B cell (primary cell): ENCODE measurements around the gene LLCFC1. TPM values are rescaled to one million over a fixed set of nuclear protein-coding genes. Genes with fewer than 3 reads are reported as not detected.

ENCODE experiments used
- ATAC-seq: fragments of 200-7000 bp; cut with Tn5 transposase; one replicate; pipeline ENCODE4 v1.10.0; 2021; ENCODE audit warnings: low read depth, mild to moderate bottlenecking, moderate number of reproducible peaks, moderate library complexity
- CTCF ChIA-PET: fragments of 350-600 bp; sonication (Branson Sonifier 250); formaldehyde crosslinking; loops from one replicate; lab custom pipeline; 2021; ENCODE audit warnings: antibody characterized with exemption, inconsistent platforms; lab: Charles Lee
- POLR2A ChIA-PET: fragments of 350-600 bp; sonication (Branson Sonifier 250); formaldehyde crosslinking; loops from one replicate; lab custom pipeline; 2021; ENCODE audit warnings: antibody characterized with exemption; lab: Charles Lee
- DNase-seq: peaks from one replicate; pipeline ENCODE4 v3.0.0; 2013
- H2AFZ ChIP-seq: 2 replicates; pipeline ENCODE4 v1.6.1; 2012; ENCODE audit warnings: mild to moderate bottlenecking, low read depth, low read length; ENCODE audit not compliant: insufficient read depth, poor library complexity, severe bottlenecking
- H3K27ac ChIP-seq, 2 donors: 1 replicate in 1 of 2; 2 replicates in 1 of 2; pipeline ENCODE4 v1.5.1; 2012 to 2013; ENCODE audit warnings: low read length in 2 of 2, mild to moderate bottlenecking in 2 of 2, moderate library complexity in 1 of 2
- H3K27me3 ChIP-seq, 4 experiments: fragments of 200-600 bp in 1 of 4; sonication (generic) in 1 of 4; replicated peaks in 1 of 4; 1 replicate in 2 of 4; 2 replicates in 2 of 4; pipeline versions ENCODE4 v1.6.1 to v1.7.0; 2013 to 2016; ENCODE audit warnings: low read length in 3 of 4, mild to moderate bottlenecking in 2 of 4, mixed read lengths in 1 of 4, moderate library complexity in 1 of 4; ENCODE audit not compliant: insufficient read depth in 4 of 4, control insufficient read depth in 3 of 4; ENCODE audit errors: control extremely low read depth in 1 of 4
- H3K36me3 ChIP-seq, 2 experiments: replicated peaks in 1 of 2; 1 replicate in 1 of 2; 2 replicates in 1 of 2; pipeline versions ENCODE4 v1.6.1 to v1.7.1; 2013; ENCODE audit warnings: low read length in 1 of 2; ENCODE audit not compliant: insufficient read depth in 2 of 2, control insufficient read depth in 1 of 2; ENCODE audit errors: control extremely low read depth in 1 of 2, extremely low read depth in 1 of 2
- H3K4me1 ChIP-seq, 2 donors: fragments of 200-600 bp in 1 of 2; sonication (generic) in 1 of 2; 1 replicate in 1 of 2; 2 replicates in 1 of 2; pipeline versions ENCODE4 v1.5.1 to v1.6.1; 2013 to 2017; ENCODE audit warnings: low read length in 2 of 2; ENCODE audit not compliant: control insufficient read depth in 2 of 2, insufficient read depth in 2 of 2
- H3K4me2 ChIP-seq: replicated peaks from 2 replicates; pipeline ENCODE3; 2012; ENCODE audit warnings: mild to moderate bottlenecking, low read depth, low read length; ENCODE audit not compliant: poor library complexity, severe bottlenecking
- H3K4me3 ChIP-seq, 5 experiments: fragments of 200-600 bp in 1 of 5; sonication (generic) in 1 of 5; 1 replicate in 3 of 5; 2 replicates in 2 of 5; pipeline versions ENCODE4 v1.5.1 to v1.7.0; 2011 to 2016; ENCODE audit warnings: low read length in 4 of 5, mild to moderate bottlenecking in 4 of 5, low read depth in 2 of 5, control low read depth in 1 of 5, moderate library complexity in 1 of 5; ENCODE audit not compliant: insufficient read depth in 1 of 5; ENCODE audit errors: control extremely low read depth in 1 of 5, extremely low read depth in 1 of 5
- H3K79me2 ChIP-seq: fragments of 200-600 bp; sonication (generic); one replicate; pipeline ENCODE4 v1.6.0; 2016; ENCODE audit warnings: low read length; ENCODE audit not compliant: control insufficient read depth, insufficient read depth
- H3K9ac ChIP-seq: fragments of 200-600 bp; sonication (generic); 2 replicates; pipeline ENCODE4 v1.6.1; 2017; ENCODE audit warnings: mild to moderate bottlenecking, low read length, moderate library complexity
- H3K9me3 ChIP-seq, 3 donors: one replicate each; pipeline versions ENCODE4 v1.6.1 to v1.7.1; 2013; ENCODE audit warnings: low read length in 2 of 3; ENCODE audit not compliant: control insufficient read depth in 2 of 3, insufficient read depth in 1 of 3; ENCODE audit errors: control extremely low read depth in 1 of 3
- H4K20me1 ChIP-seq: 2 replicates; pipeline ENCODE4 v1.6.0; 2012; ENCODE audit warnings: mild to moderate bottlenecking, low read length; ENCODE audit not compliant: insufficient read depth, control insufficient read depth, poor library complexity, severe bottlenecking
- H3K27ac Mint-ChIP-seq: one replicate; pipeline ENCODE4 v1.8.0; 2021; ENCODE audit warnings: mixed read lengths
- H3K27me3 Mint-ChIP-seq: one replicate; pipeline ENCODE4 v1.8.0; 2021; ENCODE audit warnings: mixed read lengths
- H3K4me1 Mint-ChIP-seq: one replicate; pipeline ENCODE4 v1.8.0; 2021; ENCODE audit warnings: mixed read lengths
- H3K4me3 Mint-ChIP-seq: one replicate; pipeline ENCODE4 v1.8.0; 2021; ENCODE audit warnings: mixed read lengths
- H3K9me3 Mint-ChIP-seq: one replicate; pipeline ENCODE4 v1.8.0; 2022; ENCODE audit warnings: mixed read lengths; ENCODE audit not compliant: insufficient read depth
- CTCF ChIP-seq: fragments of 200-600 bp; IDR thresholded peaks from one replicate; pipeline ENCODE4 v1.8.0; 2022; ENCODE audit warnings: antibody characterized with exemption, mild to moderate bottlenecking
- EZH2 ChIP-seq: IDR thresholded peaks from 2 replicates; pipeline ENCODE4 v1.6.1; 2012; ENCODE audit warnings: borderline replicate concordance, low read depth, mild to moderate bottlenecking, moderate library complexity, low read length; ENCODE audit not compliant: insufficient read depth, poor library complexity, severe bottlenecking
- WGBS: methylation state at CpG from one replicate; pipeline ENCODE4 v1.1.5; 2013; ENCODE audit warnings: missing lambda C conversion rate; ENCODE audit not compliant: insufficient coverage; 5-methylcytosine and 5-hydroxymethylcytosine counted together
- intact Hi-C: fragments of 100-400 bp; cut with micrococcal nuclease; formaldehyde crosslinking; loops from one replicate; pipeline ENCODE4 v1.10.0; 2022
- polyA plus RNA-seq: library from polyadenylated mRNA; depleted of rRNA; stranded (reverse); fragments of >200 nt; gene quantifications from 2 replicates; pipeline ENCODE4 v1.2.3, GENCODE V29; 2012
- total RNA-seq, 2 donors: library from RNA; stranded (reverse); fragments of 120-200 nt in 1 of 2; gene quantifications; 1 replicate in 1 of 2; 2 replicates in 1 of 2; pipeline versions ENCODE4 v1.2.3 to v1.2.4, GENCODE V29; 2013 to 2022

LLCFC1 gene
- total and polyA plus RNA-seq, 2 donors (not counting 1 experiment from before 2014, with no cell fraction given), result not detected

DNA sequence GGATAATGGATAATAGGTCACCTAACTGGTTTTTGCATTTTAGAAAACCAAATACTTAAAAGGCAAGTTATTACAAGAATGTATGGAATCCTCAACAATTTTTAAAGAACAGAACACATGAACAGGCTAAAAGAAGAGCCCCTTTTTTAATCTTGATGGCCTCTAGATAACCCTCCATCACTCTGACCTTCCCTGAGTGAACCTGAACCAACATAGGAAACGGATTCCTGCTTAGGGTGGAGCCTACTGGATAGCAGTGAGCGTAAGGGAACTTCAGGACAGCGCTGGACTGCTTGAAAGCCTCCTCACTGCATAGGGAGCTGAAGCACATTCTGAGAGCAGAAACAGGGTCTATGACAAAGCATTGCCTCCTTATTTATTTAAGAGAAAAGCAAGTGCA is 26.2 kb upstream of the LLCFC1 start:
- H4K20me1 ChIP-seq, result no peaks in the 10 kb centered on the region
- H3K79me2 ChIP-seq, result no peaks in the 10 kb centered on the region
- Mint-ChIP-seq H3K4me3 (no peak overlapping the region), H3K27me3 (peaks cover 36% of the 10 kb centered on the region), H3K9me3 (no peaks in the 10 kb centered on the region), H3K27ac (no peak overlapping the region), H3K4me1 (no peaks in the 10 kb centered on the region)
- ChIA-PET POLR2A (no interaction called here), CTCF (no interaction called here)
- no peak for ATAC-seq
- TF ChIP-seq CTCF (no peak), EZH2 (no peak)
- intact Hi-C loops, result no loop called here
- H3K9ac ChIP-seq, result no peak overlapping the region
- 87% methylated on average over 3 of the region's 3 CpGs for WGBS
- H3K4me1 ChIP-seq, result no peaks in the 10 kb centered on the region
- H3K9me3 ChIP-seq, result no peaks in the 10 kb centered on the region
- no peak overlapping the region for H3K4me3 ChIP-seq
- peaks cover 0 to 7% (median 3%) of the 10 kb centered on the region in 4 experiments for H3K27me3 ChIP-seq
- H3K36me3 ChIP-seq, result no peaks in the 10 kb centered on the region
- no peak overlapping the region for H2AFZ ChIP-seq
- no peak overlapping the region for H3K27ac ChIP-seq
- no peak for DNase-seq
- H3K4me2 ChIP-seq, result no peak overlapping the region

GRCh38 chr7:142913566-142913965 is 25.7 kb upstream of the LLCFC1 start:
- H3K4me3 ChIP-seq, result no peak overlapping the region
- 80% methylated on average over 2 of the region's 2 CpGs for WGBS
- Mint-ChIP-seq H3K4me1 (no peaks in the 10 kb centered on the region), H3K27me3 (peaks cover 36% of the 10 kb centered on the region), H3K9me3 (no peaks in the 10 kb centered on the region), H3K4me3 (no peak overlapping the region), H3K27ac (no peak overlapping the region)
- no peak overlapping the region for H3K27ac ChIP-seq
- no peak overlapping the region for H3K9ac ChIP-seq
- DNase-seq, result no peak
- CTCF ChIA-PET, result no interaction called here
- H3K4me2 ChIP-seq, result no peak overlapping the region
- no peaks in the 10 kb centered on the region for H3K36me3 ChIP-seq
- peaks cover 0 to 10% (median 2%) of the 10 kb centered on the region in 4 experiments for H3K27me3 ChIP-seq
- H3K4me1 ChIP-seq, result no peaks in the 10 kb centered on the region
- H3K9me3 ChIP-seq, result no peaks in the 10 kb centered on the region
- POLR2A ChIA-PET, result no interaction called here
- no peak for ATAC-seq
- no peak for TF ChIP-seq CTCF
- TF ChIP-seq EZH2, result no peak
- no peak overlapping the region for H2AFZ ChIP-seq
- no peaks in the 10 kb centered on the region for H4K20me1 ChIP-seq
- no peaks in the 10 kb centered on the region for H3K79me2 ChIP-seq
- intact Hi-C loops, result no loop called here
